ENCODE data around the gene B3GAT1.
"Not testable (repeated sequence)": the region's sequence is repeated elsewhere in the genome, so short reads cannot be mapped to it uniquely, and the experiment has no call there.

The B3GAT1 gene, protein sequence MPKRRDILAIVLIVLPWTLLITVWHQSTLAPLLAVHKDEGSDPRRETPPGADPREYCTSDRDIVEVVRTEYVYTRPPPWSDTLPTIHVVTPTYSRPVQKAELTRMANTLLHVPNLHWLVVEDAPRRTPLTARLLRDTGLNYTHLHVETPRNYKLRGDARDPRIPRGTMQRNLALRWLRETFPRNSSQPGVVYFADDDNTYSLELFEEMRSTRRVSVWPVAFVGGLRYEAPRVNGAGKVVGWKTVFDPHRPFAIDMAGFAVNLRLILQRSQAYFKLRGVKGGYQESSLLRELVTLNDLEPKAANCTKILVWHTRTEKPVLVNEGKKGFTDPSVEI

DNA sequence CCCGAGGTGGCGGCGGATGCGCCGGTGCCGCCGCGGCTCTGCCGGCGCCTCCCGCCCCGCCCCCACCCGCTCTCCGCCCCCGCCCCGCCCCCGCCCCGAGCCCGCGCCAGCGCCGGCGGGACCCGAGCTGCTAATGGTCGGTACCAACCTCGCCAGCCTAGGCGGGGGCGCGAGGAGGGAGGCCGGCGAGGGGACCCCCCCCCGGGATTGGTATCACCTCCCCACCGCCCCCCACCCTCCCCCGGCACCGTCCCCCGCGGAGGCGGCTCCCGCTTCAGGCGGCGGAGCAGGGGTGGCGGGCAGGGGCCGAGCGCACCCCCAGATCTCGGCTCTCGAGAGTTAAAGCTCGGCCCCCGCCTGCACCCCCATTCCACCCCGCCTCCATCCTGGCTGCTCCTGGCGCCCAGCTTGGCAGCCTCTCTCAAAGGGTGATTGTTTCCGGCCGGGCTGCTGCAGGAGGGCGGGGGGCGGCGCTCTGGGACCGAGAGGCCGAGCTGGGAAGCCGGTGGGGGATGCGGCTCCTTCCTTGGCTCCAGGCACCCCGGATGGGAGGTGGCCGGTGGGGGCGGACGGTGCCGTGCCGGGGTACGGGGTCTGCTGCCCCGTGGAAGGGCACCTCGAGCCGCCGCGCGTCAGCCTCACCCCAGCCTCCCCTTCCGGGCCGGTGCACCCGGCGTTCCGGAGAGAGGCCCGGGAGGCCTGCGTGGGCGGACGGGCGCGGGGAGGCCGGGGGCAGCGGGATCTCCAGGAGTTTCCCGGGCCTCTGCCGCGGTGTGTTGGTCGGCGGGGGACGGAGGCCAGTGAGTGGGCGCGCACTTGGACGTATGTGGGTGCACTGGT is at the start of gene B3GAT1:
Gene B3GAT1, minus strand, starts transcription at position 40 of the 840 bp plus-strand sequence. CDS start 24,583 bp downstream, outside the sequence.
- no peak for DNase-seq

DNA sequence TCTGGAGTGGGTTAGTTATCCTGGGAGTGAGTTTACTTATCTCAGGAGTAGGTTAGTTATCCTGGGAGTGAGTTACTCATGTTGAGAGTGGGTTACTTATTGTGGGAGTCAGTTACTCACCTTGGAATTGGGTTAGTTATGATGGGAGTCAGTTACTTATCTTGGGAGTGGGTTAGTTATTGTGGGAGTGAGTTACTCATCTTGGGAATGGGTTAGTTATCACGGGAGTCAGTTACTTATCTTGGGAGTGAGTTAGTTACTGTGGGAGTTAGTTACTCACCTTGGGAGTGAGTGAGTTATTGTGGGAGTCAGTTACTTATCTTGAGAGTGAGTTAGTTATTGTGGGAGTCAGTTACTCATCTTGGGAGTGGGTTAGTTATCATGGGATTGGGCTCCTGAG is 49.6 kb upstream of the B3GAT1 start:
- DNase-seq = no peak

DNA sequence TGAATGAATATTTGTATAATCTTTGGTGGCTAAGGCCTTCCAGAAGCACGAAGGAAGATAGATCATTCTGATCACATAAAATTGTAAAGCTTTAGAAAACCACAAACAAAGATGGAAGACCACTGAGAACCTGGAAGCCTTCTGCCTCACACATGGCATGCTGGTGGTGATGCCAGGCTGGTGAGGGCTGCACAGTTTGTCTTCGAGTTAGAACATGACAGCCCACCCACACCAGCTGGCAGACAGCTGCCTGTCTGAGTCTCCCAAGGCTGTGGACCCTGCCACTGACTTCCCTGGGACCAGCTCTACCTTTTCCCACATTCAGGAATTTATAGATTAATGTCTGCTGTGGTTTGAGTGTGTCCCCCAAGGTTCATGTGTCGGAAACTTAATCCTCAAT is 48.8 kb upstream of the B3GAT1 start:
- DNase-seq = no peak

DNA sequence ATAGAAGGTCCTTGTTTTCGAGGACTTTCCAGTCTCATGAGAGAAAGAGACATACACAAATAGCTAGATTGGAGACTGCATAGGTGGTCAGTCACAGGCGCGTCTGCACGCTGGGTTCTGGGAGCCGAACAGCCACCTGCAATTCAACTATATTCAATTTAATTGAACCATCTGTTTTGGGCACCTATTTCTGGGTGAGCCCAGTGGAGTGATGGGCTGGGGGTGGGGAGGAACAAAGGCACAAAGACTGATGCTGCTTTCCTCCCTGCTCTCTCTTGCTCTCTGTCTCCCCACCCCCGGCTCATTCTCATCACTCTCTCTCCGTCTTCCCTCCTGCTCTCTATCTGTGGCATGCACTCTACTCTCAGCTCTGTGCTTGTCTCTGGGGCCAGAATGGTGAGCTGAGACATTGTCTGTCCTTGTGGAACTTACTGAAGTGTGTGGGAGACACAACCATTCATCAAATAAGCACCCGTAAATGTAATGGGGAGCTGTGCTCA is 48.1 kb upstream of the B3GAT1 start:
- DNase-seq = no peak

DNA sequence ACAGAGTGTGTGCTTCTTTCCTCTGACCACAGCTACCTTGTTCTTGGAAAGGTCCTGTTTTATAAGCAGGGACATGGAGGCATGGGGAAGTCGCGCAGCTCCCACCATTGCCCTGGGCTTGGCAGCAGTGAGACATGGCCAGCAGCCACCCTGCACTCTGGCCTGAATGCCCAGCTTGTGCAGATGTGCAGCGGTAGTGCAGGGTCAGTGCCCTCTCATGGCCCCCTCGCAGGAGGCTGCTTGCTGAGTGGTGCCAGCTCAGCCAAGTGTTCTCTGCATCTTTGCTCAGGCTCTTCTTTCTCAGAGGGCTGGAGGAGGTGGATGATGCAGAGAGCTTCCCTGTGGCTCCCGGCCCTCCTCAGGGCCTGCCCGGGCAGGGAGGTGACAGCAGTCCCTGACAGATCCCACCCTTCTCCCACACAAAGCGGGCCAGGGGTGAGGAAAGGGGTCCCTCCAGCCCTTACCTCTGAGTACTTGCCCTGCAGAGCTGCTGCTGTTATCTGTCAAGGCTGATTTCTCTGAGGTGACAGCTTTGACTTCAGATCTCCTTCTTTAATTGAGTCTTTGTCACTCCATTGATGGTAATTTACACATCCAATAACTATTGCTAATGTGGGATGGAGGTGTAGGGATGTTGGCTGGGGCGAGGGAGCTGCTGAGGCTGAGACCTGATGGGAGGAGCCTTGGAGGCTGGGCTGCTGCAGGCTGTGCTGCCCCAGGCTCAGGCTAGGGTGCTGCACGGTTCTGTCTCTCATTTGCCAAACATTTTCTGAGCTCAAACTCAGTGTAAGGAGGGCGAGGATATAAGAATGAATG is 47.4 kb upstream of the B3GAT1 start:
- DNase-seq = no peak

DNA sequence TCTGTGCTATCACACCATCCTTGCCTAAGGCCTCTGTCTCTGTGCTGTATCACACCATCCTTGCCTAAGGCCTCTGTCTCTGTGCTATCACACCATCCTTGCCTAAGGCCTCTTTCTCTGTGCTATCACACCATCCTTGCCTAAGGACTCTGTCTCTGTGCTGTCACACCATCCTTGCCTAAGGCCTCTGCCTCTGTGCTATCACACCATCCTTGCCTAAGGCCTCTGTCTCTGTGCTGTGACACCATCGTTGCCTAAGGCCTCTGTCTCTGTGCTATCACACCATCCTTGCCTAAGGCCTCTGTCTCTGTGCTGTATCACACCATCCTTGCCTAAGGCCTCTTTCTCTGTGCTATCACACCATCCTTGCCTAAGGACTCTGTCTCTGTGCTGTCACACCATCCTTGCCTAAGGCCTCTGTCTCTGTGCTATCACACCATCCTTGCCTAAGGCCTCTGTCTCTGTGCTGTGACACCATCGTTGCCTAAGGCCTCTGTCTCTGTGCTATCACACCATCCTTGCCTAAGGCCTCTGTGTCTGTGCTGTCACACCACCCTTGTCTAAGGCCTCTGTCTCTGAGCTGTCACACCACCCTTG is 45.5 kb upstream of the B3GAT1 start:
- not testable (repeated sequence) for DNase-seq

DNA sequence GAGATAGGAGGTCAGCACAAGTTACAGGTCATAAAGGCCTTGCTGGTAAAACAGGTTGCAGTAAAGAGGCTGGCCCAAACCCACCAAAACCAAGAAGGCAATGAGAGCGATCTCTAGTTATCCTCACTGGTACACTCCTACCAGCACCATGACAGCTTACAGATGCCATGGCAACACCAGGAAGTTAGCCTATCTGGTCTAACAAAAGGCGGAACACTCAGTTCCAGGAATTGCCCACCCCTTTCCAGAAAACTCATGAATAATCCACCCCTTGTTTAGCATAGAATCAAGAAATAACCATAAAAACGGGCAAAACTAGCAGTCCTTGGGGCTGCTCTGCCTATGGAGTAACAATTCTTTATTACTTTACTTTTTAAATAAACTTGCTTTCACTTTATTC is 43.5 kb upstream of the B3GAT1 start:
- no peak for DNase-seq

DNA sequence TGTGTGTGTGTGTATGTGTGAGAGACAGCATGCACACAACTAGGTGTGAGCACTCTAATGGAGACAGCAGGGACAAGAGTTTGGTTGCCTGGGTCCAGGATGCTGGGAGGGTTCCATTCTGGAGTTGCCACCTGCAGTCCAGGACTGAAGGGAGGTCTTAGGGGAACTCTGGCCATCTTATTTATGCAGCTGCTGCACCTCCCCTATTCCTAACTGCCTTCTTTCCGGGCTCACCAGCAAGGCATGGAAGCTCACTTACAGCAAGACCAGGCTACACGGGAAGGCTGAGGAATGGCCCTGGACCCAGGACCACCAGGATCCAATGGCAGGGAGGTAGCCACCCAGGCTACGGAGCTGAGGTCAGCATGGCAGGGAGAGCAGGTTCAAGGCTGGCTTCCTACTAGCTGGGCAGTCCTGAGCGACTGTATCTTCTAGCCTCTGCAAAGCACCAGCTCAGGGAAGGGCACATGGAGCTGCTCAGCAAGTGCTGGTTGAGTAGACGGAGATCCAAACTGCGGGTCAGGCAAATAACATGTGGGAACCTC is 42.2 kb upstream of the B3GAT1 start:
- DNase-seq = no peak

DNA sequence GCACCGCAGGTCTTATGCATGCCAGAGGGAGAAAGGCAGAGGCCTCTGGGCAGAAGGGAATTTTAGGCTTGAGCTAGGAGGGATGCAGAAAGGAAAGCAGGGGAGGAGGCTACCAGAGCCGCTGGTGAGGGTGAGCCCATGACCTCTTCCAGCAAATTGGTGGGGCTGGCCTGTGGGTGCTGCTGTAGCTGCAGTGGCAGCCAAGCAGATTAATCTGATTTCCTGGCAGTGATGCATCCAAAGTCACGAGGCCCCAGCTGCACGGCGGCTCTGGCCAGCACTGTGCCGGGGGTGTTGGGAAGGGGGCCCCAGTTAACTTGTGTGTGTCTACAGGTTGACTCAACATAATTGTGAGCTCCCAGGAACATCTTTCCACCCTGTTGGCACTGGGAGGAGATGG is 41.4 kb upstream of the B3GAT1 start:
- DNase-seq = no peak

DNA sequence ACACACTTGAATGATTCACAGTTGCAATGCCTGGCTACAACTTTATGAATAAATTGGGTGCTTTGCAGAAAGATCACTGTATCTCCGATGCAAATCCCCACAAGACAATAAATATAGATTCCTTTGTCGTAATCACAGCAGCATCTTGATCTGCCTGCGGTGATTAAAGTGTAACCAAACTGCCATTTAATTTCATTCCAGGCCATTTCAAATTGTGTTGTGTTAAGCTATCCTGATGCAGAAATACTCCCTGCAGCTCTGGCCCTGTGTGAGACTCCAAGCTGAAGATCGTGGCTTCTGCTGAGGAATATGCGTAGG is 40.8 kb upstream of the B3GAT1 start:
- DNase-seq = no peak

DNA sequence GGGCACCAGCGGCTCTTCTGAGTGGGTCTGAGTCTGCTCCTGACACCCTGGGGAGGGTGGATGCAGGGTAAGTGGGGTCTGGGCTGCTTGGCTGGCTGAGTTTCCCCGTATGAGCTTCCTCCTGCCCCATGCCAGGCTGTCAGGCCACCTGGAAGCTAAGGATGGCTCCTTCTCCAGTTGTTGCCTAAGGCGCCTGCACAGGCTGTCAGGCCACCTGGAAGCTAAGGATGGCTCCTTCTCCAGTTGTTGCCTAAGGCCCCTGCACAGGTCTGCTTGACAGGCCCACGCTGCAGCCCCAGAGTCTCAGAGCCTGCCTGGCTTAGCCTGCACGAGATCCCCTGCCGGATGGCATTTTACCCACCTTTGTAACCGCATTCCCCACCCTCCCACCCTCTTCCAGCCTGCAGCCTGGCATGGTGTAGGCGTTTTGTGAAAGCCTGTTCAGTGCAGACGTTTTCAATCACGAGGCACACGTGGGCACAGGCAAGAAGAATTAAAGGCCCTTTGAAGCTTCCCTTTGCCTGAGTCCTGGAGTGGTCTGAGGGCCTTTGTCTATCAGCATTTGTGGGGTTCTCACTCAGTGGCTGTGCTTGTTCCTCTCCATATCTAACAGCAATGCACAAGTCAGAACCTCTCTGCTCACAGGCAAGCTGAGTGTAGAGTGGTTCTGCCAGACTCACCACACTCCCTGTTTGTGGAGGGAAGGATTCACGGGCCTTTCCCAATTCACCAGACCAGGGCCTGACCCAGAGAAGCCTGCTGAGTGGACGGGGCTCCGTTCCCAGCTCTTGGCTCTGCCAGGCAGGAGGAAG is 40.2 kb upstream of the B3GAT1 start:
- DNase-seq = no peak

DNA sequence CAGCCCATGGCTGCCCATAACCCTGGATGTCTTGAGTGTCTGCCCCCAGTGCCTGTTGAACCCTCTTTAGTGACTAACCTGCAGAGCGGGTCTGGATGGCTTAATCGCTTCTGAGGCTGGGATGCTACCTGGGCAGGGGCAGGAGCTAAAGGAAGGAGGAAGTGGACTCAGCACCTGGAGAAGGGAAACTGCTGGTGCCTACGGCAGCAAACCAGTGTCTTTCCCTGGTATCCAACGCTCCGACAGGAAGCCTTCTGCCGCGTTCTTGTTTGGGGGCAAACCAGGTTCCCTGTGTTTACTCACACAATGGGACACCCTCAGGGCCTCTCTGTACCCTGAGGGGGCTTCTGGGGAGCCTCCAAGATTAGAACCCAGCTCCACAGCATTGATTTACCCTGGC is 38.1 kb upstream of the B3GAT1 start:
- DNase-seq = no peak

DNA sequence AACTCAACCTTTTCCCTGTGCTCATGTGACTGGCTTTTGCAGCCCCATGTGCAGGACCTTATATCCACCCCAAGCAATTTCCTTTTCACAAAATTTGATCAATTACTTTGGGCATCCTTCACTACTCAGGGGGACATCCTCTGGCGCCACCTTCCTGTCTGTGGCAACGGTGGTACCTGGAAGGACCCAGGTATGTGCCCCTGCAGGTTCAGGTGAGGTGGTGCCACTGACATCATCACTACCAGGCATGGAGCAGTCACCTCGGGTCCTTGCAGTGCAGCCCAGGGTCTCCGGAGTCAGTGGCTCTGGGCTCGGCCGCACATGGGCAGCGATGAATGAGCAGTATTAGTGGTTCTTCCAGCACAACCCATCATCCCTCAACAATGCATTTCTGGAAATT is 37.7 kb upstream of the B3GAT1 start:
- DNase-seq = no peak

DNA sequence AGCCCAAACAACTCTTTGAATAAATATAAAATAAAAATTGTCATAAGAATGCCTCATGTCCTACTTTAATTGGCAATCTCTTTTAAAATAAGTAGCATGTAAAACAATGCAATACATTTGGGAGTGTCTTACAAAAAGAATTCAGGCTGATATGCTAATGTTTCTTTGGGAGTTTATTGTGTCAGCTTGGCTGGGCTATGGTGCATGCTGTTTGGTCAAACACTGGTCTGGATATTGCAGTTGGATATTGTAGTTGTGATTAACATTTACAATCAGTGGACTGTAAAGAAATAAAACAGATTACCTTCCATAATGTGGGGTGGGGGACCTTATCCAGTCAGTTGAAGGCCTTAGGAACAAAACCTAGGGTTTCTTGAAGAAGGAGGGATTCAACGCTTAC is 37.0 kb upstream of the B3GAT1 start:
- no peak for DNase-seq

DNA sequence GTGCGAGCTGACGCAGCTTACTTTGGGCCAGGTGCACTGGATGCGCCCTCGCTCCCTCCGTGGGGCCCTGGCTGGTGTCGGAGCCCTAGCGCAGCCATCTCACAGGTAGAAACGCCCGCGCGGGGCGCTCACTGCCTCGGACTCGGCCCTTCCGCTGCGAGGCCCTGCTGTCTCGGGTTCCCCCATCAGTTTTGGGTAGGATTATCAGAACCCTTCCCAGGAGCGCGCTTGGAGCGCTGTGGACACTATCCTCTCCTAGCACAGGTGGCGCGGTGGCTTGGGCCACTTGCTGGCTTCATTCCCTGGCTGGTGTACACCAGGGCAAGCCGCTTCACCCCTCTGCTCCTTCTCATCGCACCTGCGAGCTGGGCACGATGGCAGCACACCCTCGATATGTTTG is 35.7 kb upstream of the B3GAT1 start:
- DNase-seq = no peak

DNA sequence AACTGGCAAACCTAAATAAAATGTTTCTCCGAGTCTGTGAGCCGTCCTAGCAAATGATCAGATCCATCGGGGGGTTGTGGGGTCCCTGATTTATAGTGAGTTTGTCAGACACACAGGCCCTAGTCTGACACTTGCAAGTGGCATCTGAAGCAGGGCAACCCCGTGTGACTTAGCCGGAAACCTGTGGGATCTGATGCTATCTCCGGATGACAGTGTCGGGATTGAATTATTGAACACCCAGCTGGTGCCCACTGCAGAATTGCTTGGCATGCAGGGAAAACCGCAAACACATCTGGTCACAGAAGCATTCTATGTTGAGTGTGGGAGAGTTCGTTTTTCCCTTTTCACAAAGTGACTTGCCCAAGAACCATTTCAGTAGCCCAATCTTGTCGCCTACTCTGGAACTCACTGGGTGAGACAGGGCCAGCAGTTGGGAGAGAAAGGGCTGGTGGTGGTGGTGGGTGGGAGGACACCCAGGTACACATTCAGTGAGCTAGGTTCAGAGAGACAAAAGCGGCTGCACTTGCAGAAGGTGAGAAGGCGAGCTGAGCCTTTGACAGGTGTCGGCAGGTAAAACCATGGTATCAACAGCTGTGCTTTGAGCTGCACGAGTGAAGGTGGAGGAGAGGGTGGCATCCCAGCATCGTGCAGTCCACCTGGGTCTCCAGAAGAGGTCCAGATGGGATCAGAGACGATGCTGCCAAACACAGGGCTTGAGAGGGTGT is 33.7 kb upstream of the B3GAT1 start:
- no peak for DNase-seq

DNA sequence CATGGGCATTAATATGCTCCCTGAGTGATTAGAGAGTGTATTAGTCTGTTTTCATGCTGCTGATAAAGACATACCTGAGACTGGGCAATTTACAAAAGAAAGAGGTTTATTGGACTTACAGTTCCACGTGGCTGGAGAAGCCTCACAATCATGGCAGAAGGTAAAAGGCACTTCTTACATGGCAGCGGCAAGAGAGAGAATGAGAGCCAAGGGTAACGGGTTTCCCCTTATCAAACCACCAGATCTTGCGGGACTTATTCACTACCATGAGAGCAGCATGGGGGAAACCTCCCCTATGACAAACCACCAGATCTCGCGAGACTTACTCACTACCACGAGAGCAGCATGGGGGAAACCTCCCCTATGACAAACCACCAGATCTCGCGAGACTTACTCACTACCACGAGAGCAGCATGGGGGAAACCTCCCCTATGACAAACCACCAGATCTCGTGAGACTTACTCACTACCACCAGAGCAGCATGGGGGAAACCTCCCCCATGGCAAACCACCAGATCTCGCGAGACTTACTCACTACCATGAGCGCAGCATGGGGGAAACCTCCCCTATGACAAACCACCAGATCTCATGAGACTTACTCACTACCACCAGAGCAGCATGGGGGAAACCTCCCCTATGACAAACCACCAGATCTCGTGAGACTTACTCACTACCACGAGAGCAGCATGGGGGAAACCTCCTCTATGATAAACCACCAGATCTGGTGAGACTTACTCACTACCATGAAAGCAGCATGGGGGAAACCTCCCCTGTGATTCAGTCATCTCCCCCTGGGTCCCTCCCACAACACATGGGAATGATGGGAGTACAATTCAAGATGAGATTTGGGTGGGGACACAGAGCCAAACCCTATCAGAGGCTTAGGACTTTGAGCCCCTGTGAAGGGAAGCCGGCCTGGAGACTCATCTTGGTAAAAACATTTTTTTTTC is 32.4 kb upstream of the B3GAT1 start:
- not testable (repeated sequence) for DNase-seq

DNA sequence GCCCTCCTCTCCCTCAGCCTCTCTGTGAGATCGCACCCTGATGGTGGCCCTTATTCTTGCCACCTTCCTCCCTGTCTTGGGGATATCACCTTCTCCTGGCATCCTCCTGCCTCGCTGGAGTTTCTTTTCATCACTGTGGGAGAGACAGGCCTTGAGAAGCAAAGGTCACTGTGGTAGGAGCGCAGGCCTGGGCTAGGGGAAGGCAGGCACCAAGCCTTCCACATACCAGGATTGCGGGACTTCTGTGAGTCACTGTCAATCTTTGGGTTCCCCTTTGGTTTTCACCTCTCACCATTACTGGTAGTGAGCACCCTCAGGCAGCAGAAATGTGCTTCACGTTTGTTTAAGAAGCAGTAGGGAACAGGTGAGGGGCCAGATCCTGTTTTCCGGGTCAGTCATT is 31.2 kb upstream of the B3GAT1 start:
- no peak for DNase-seq

DNA sequence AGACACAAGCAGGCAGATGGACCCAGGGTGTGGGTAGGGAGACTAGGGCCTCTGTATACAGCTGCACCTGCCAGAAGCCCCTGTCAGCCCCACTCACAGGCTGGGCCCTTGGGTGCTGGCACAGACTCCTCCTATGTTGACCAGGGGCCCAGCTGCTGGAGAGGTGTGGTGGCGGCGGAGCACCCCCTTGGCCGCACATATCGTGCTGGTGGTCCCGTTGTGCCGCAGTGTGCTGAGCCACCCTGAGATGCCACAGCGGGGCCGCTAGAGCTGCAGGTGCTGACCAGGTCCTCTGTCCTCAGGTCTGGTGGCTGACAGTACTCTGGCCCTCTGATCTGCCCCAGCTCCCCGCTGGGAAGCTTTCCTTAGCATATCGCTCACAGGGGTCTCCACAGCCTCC is 30.2 kb upstream of the B3GAT1 start:
- no peak for DNase-seq

DNA sequence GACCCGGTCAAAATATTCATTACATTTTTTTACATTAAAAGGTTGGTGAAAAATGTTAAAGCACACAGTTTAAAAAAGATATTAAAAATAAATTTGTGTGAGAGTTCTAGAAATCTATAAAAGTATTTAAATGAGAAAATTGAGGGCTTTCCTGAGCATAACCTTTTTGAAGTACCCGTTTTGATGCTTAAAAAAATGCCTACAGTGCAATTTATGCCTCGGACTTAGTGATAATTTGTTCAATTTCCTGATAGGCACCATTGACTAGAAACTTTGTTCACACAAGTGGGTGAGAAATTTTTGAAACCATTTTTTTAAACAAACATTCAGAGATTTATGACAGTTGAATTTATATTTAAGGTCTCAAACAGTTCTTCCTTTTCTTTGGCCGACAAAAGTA is 29.7 kb upstream of the B3GAT1 start:
- DNase-seq = no peak

Measured in DMS 273 treated with DMSO at 0.1 percent for 48 hours (cell line).